HL-60/S4 treated with phorbol 12-myristate 13-acetate at 8.2 ng/mL for 4 days and 3 days (cell line): Measurements from ENCODE around the gene PRRT4.

Experiments
- in situ Hi-C: fragments of 300-500 bp; cut with MboI; formaldehyde crosslinking; loops from 2 replicates; pipeline ENCODE4 v1.15.0; 2022; ENCODE audit warnings: low sequenced_read_pairs

Gene PRRT4

GRCh38 chr7:128361411-128362379, at the start of gene PRRT4:
Gene PRRT4 (minus strand): TSS chr7:128361690.
- in situ Hi-C loops: no loop called here

GRCh38 chr7:128410451-128410753, 48.9 kb upstream of the PRRT4 start:
- in situ Hi-C loops: no loop called here

GRCh38 chr7:128409596-128410450, 48.3 kb upstream of the PRRT4 start, which contains the start of gene IMPDH1:
Gene IMPDH1 (minus strand): TSS chr7:128409982. CDS start chr7:128409901, 81 bp downstream.
- in situ Hi-C loops: no loop called here

- in situ Hi-C loops: no loop called here
Observed at GRCh38 chr7:128408709-128409595, 47.5 kb upstream of the PRRT4 start.

GRCh38 chr7:128407751-128408708, 46.5 kb upstream of the PRRT4 start:
- in situ Hi-C loops: no loop called here

- in situ Hi-C loops: no loop called here
Observed at GRCh38 chr7:128407233-128407589, 45.7 kb upstream of the PRRT4 start.

- in situ Hi-C loops: no loop called here
Observed at GRCh38 chr7:128406314-128407232, 45.1 kb upstream of the PRRT4 start.

- in situ Hi-C loops: no loop called here
Observed at GRCh38 chr7:128405471-128406313, 44.2 kb upstream of the PRRT4 start.

- in situ Hi-C loops: no loop called here
Observed at GRCh38 chr7:128404886-128405470, 43.5 kb upstream of the PRRT4 start.

GRCh38 chr7:128404143-128404681, 42.7 kb upstream of the PRRT4 start:
- in situ Hi-C loops: no loop called here

GRCh38 chr7:128403676-128404075, 42.2 kb upstream of the PRRT4 start:
- in situ Hi-C loops: no loop called here

GRCh38 chr7:128402356-128402755, 40.9 kb upstream of the PRRT4 start:
- in situ Hi-C loops: no loop called here

- in situ Hi-C loops: no loop called here
Observed at GRCh38 chr7:128400566-128400965, 39.1 kb upstream of the PRRT4 start.

GRCh38 chr7:128399991-128400390, 38.5 kb upstream of the PRRT4 start:
- in situ Hi-C loops: no loop called here

- in situ Hi-C loops: no loop called here
Observed at GRCh38 chr7:128398841-128399135, 37.3 kb upstream of the PRRT4 start.

- in situ Hi-C loops: no loop called here
Observed at GRCh38 chr7:128398016-128398840, 36.7 kb upstream of the PRRT4 start.
